ENCODE data around the gene G3BP1. TPM values are rescaled to one million over a fixed set of nuclear protein-coding genes. Genes with fewer than 3 reads are reported as not detected.
A peak's percentile ranks its signal among the peaks of the same experiment; 100 is the strongest.

The G3BP1 gene
- total and polyA plus RNA-seq, 9 of the 15 experiments (the other 6 are each of a cell fraction or from before 2014, with no cell fraction given): 54.7 to 264 (median 105) TPM

DNA sequence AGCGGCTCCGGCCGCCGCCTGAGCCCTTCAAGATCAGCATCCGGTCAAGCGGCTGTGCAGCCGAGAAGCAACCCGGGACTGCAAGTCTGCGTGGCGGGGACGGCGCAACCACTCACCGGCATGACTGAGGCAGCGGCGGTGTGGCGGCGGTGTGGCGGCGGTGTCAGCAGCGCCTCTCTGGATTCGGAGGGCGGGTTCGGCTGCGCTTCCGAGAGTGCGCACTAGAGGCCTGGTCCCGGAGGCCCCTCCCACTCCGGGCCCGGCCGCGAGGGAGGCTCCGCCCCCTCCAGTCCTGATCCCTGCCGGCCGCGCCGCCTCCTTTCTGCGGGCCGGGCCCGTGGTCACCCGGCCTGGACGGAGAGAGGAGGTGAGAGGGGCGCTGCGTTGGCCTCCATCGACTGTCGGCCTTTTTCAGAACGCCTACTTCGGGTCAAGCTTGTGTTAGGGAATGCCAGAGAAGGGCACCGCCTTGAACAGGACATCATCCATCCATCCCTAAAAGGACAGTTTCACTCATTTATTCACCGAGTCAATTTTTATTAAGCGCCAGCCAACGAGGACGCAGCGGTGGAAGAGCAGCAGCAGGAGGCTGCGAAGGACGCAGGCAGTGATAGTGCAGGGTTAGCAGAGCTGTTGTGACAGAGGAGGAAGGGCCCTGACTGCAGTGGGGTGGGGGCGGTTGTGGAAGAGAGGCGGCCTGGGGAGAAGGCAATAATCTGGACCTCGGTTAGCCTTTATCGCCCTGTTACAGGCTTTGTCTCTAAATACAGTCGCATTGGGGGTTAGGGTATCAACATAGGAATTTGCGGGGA, 13.1 kb upstream of the G3BP1 start, which contains the start of gene ATOX1 (continued):
- TF ChIP-seq, protein P1, sequence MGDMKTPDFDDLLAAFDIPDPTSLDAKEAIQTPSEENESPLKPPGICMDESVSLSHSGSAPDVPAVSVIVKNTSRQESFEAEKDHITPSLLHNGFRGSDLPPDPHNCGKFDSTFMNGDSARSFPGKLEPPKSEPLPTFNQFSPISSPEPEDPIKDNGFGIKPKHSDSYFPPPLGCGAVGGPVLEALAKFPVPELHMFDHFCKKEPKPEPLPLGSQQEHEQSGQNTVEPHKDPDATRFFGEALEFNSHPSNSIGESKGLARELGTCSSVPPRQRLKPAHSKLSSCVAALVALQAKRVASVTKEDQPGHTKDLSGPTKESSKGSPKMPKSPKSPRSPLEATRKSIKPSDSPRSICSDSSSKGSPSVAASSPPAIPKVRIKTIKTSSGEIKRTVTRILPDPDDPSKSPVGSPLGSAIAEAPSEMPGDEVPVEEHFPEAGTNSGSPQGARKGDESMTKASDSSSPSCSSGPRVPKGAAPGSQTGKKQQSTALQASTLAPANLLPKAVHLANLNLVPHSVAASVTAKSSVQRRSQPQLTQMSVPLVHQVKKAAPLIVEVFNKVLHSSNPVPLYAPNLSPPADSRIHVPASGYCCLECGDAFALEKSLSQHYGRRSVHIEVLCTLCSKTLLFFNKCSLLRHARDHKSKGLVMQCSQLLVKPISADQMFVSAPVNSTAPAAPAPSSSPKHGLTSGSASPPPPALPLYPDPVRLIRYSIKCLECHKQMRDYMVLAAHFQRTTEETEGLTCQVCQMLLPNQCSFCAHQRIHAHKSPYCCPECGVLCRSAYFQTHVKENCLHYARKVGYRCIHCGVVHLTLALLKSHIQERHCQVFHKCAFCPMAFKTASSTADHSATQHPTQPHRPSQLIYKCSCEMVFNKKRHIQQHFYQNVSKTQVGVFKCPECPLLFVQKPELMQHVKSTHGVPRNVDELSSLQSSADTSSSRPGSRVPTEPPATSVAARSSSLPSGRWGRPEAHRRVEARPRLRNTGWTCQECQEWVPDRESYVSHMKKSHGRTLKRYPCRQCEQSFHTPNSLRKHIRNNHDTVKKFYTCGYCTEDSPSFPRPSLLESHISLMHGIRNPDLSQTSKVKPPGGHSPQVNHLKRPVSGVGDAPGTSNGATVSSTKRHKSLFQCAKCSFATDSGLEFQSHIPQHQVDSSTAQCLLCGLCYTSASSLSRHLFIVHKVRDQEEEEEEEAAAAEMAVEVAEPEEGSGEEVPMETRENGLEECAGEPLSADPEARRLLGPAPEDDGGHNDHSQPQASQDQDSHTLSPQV (IDR thresholded peaks at IDR 0.05): 0 out of 2 replicates have a peak, but pooled peaks have one; percentile 69
- no peak for TF ChIP-seq SIN3B (IDR thresholded peaks at IDR 0.05; ENCODE audit: low read depth)
- no peak for TF ChIP-seq ZNF197 (CRISPR knock-in tag; IDR thresholded peaks at IDR 0.05; ENCODE audit: low read depth)
- TF ChIP-seq, protein P2, sequence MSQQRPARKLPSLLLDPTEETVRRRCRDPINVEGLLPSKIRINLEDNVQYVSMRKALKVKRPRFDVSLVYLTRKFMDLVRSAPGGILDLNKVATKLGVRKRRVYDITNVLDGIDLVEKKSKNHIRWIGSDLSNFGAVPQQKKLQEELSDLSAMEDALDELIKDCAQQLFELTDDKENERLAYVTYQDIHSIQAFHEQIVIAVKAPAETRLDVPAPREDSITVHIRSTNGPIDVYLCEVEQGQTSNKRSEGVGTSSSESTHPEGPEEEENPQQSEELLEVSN (IDR thresholded peaks at IDR 0.05; ENCODE audit: borderline replicate concordance in 1 of 2, extremely low read depth in 1 of 2, insufficient read depth in 1 of 2, insufficient read length in 1 of 2, low read depth in 1 of 2, low read length in 1 of 2, poor library complexity in 1 of 2, severe bottlenecking in 1 of 2): peak in 1 of 2 experiments; percentile 57
- peak; percentile 75 for TF ChIP-seq EP400 (IDR thresholded peaks at IDR 0.05)
- peak; percentile 49; the same call in 1 of the 2 replicates for TF ChIP-seq ZNF175 (CRISPR knock-in tag; IDR thresholded peaks at IDR 0.05; ENCODE audit: low read depth)
- TF ChIP-seq CREM (IDR thresholded peaks at IDR 0.05; ENCODE audit: low read depth): peak; percentile 70
- TF ChIP-seq, protein P3, sequence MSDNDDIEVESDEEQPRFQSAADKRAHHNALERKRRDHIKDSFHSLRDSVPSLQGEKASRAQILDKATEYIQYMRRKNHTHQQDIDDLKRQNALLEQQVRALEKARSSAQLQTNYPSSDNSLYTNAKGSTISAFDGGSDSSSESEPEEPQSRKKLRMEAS (CRISPR knock-in tag; IDR thresholded peaks at IDR 0.05): peak; percentile 45
- TF ChIP-seq ZNF583 (CRISPR knock-in tag; IDR thresholded peaks at IDR 0.05): 0 out of 2 replicates have a peak, but pooled peaks have one; percentile 47
- TF ChIP-seq NRF1 (conservative IDR thresholded peaks at IDR 0.05 in 1 of 2, IDR thresholded peaks at IDR 0.05 in 1 of 2): peak; percentile 92 to 93
- TF ChIP-seq, protein P4, sequence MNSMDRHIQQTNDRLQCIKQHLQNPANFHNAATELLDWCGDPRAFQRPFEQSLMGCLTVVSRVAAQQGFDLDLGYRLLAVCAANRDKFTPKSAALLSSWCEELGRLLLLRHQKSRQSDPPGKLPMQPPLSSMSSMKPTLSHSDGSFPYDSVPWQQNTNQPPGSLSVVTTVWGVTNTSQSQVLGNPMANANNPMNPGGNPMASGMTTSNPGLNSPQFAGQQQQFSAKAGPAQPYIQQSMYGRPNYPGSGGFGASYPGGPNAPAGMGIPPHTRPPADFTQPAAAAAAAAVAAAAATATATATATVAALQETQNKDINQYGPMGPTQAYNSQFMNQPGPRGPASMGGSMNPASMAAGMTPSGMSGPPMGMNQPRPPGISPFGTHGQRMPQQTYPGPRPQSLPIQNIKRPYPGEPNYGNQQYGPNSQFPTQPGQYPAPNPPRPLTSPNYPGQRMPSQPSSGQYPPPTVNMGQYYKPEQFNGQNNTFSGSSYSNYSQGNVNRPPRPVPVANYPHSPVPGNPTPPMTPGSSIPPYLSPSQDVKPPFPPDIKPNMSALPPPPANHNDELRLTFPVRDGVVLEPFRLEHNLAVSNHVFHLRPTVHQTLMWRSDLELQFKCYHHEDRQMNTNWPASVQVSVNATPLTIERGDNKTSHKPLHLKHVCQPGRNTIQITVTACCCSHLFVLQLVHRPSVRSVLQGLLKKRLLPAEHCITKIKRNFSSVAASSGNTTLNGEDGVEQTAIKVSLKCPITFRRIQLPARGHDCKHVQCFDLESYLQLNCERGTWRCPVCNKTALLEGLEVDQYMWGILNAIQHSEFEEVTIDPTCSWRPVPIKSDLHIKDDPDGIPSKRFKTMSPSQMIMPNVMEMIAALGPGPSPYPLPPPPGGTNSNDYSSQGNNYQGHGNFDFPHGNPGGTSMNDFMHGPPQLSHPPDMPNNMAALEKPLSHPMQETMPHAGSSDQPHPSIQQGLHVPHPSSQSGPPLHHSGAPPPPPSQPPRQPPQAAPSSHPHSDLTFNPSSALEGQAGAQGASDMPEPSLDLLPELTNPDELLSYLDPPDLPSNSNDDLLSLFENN (IDR thresholded peaks at IDR 0.05; ENCODE audit: low read depth in 2 of 2, low read length in 2 of 2): no peak; a peak in 1 of 4 replicates
- TF ChIP-seq TRIM24 (IDR thresholded peaks at IDR 0.05): 0 out of 4 replicates have a peak, but pooled peaks of 1 of the 2 experiments have one; percentile 9
- 0 out of 2 replicates have a peak, but pooled peaks have one; percentile 17 for TF ChIP-seq MEF2D (tag; conservative IDR thresholded peaks at IDR 0.05; ENCODE audit: low read depth)
- peak; percentile 41; the same call in 1 of the 2 replicates for TF ChIP-seq NR2C2 (CRISPR knock-in tag; IDR thresholded peaks at IDR 0.05)
- peak; percentile 10; the same call in 1 of the 2 replicates for TF ChIP-seq NR2C2 (tag; IDR thresholded peaks at IDR 0.05)
- peak in 1 of 2 experiments; percentile 77; a peak in 2 of 4 replicates for TF ChIP-seq NONO (IDR thresholded peaks at IDR 0.05; ENCODE audit: low read depth in 2 of 2, low read length in 1 of 2)
- TF ChIP-seq OTX1 (CRISPR knock-in tag; IDR thresholded peaks at IDR 0.05): 0 out of 2 replicates have a peak, but pooled peaks have one; percentile 36

All from K562 (cell line).